IMR-90 (cell line): ENCODE data around the gene ZNF862. TPM values are rescaled to one million over a fixed set of nuclear protein-coding genes. Genes with fewer than 3 reads are reported as not detected.

Experiments
- ATAC-seq: fragments of 200-7000 bp; cut with Tn5 transposase; 2 replicates; pipeline ENCODE4 v1.9.1; 2020; ENCODE audit warnings: low read depth, mild to moderate bottlenecking, moderate library complexity
- BruUV-seq: library from RNA; stranded (reverse); fragments of 400-500 nt; replicated peaks from 2 replicates; lab custom pipeline; 2021; lab: Mats Ljungman, UMichigan
- CTCF ChIA-PET: fragments of 300-600 bp; formaldehyde crosslinking; extraction: SDS; loops from one replicate; lab custom pipeline; 2021; ENCODE audit warnings: antibody characterized with exemption; lab: Yijun Ruan, JAX
- POLR2A ChIA-PET: fragments of 300-600 bp; sonication (Branson Sonifier 250); formaldehyde crosslinking; loops from one replicate; lab custom pipeline; 2022; ENCODE audit warnings: antibody characterized with exemption; ENCODE audit not compliant: unreplicated experiment; lab: Charles Lee
- DNase-seq: peaks from one replicate; pipeline ENCODE4 v3.0.0; 2013
- H2AFZ ChIP-seq: replicated peaks from 2 replicates; pipeline ENCODE3; 2013; ENCODE audit warnings: low read length, mild to moderate bottlenecking; ENCODE audit not compliant: poor library complexity
- H2AK5ac ChIP-seq: 2 replicates; pipeline ENCODE4 v1.6.1; 2013; ENCODE audit warnings: low read depth, low read length, inconsistent platforms
- H2AK9ac ChIP-seq: replicated peaks from 2 replicates; pipeline ENCODE3; 2013; ENCODE audit warnings: mild to moderate bottlenecking, low read depth, low read length, moderate library complexity; ENCODE audit not compliant: poor library complexity
- H2BK120ac ChIP-seq: 2 replicates; pipeline ENCODE4 v1.6.1; 2013; ENCODE audit warnings: low read depth, low read length, inconsistent platforms
- H2BK15ac ChIP-seq: 3 replicates; pipeline ENCODE4 v1.6.1; 2013; ENCODE audit warnings: low read depth, low read length, inconsistent platforms
- H2BK20ac ChIP-seq: 2 replicates; pipeline ENCODE4 v1.6.1; 2013; ENCODE audit warnings: low read depth, mild to moderate bottlenecking, inconsistent platforms, low read length, moderate library complexity
- H2BK5ac ChIP-seq: 2 replicates; pipeline ENCODE4 v1.6.1; 2013; ENCODE audit warnings: mild to moderate bottlenecking, low read depth, low read length, inconsistent platforms; ENCODE audit not compliant: poor library complexity, severe bottlenecking
- H3K14ac ChIP-seq: replicated peaks from 2 replicates; pipeline ENCODE4 v1.6.1; 2013; ENCODE audit warnings: low read depth, low read length, inconsistent platforms
- H3K18ac ChIP-seq: 2 replicates; pipeline ENCODE4 v1.6.1; 2013; ENCODE audit warnings: low read depth, low read length, control low read depth
- H3K23ac ChIP-seq: 2 replicates; pipeline ENCODE4 v1.6.1; 2013; ENCODE audit warnings: low read depth, low read length, inconsistent platforms
- H3K27ac ChIP-seq: 2 replicates; pipeline ENCODE4 v1.5.1; 2013; ENCODE audit warnings: mild to moderate bottlenecking, control low read depth, low read length; ENCODE audit not compliant: insufficient read depth
- H3K27me3 ChIP-seq: 2 replicates; pipeline ENCODE4 v1.6.1; 2013; ENCODE audit warnings: low read length; ENCODE audit not compliant: control insufficient read depth, insufficient read depth
- H3K36me3 ChIP-seq: 2 replicates; pipeline ENCODE4 v1.6.1; 2013; ENCODE audit warnings: low read length, mixed read lengths; ENCODE audit not compliant: control insufficient read depth, insufficient read depth
- H3K4ac ChIP-seq: 2 replicates; pipeline ENCODE4 v1.6.1; 2013; ENCODE audit warnings: low read depth, low read length, inconsistent platforms
- H3K4me1 ChIP-seq: 2 replicates; pipeline ENCODE4 v1.6.1; 2013; ENCODE audit warnings: low read length, mixed read lengths; ENCODE audit not compliant: control insufficient read depth, insufficient read depth
- H3K4me2 ChIP-seq: 2 replicates; pipeline ENCODE4 v1.6.1; 2013; ENCODE audit warnings: low read depth, mild to moderate bottlenecking, control low read depth, low read length, moderate library complexity
- H3K4me3 ChIP-seq: 2 replicates; pipeline ENCODE4 v1.5.1; 2013; ENCODE audit warnings: low read depth, mild to moderate bottlenecking, control low read depth, low read length, moderate library complexity; ENCODE audit not compliant: insufficient read depth
- H3K56ac ChIP-seq: 2 replicates; pipeline ENCODE4 v1.6.1; 2013; ENCODE audit warnings: low read length, inconsistent platforms; ENCODE audit not compliant: insufficient read depth; ENCODE audit errors: extremely low read depth
- H3K79me1 ChIP-seq, 2 experiments: 2 replicates each; pipeline ENCODE4 v1.6.1; 2013; ENCODE audit warnings: low read length in 2 of 2, inconsistent platforms in 1 of 2, low read depth in 1 of 2
- H3K9ac ChIP-seq: 2 replicates; pipeline ENCODE4 v1.6.1; 2013; ENCODE audit warnings: low read depth, low read length, control low read depth
- H3K9me1 ChIP-seq: 2 replicates; pipeline ENCODE4 v1.6.1; 2013; ENCODE audit warnings: low read length, inconsistent platforms; ENCODE audit not compliant: insufficient read depth
- H3K9me3 ChIP-seq: 2 replicates; pipeline ENCODE4 v1.6.1; 2013; ENCODE audit warnings: low read length; ENCODE audit not compliant: control insufficient read depth, insufficient read depth
- H4K20me1 ChIP-seq: 2 replicates; pipeline ENCODE4 v1.6.1; 2013; ENCODE audit warnings: low read length, inconsistent platforms; ENCODE audit not compliant: insufficient read depth
- H4K5ac ChIP-seq: 2 replicates; pipeline ENCODE4 v1.6.1; 2013; ENCODE audit warnings: mild to moderate bottlenecking, low read depth, low read length, control low read depth
- H4K8ac ChIP-seq, 2 experiments: 2 replicates each; pipeline ENCODE4 v1.6.1; 2013; ENCODE audit warnings: low read depth in 2 of 2, low read length in 2 of 2, control low read depth in 1 of 2, inconsistent platforms in 1 of 2
- H4K91ac ChIP-seq: 2 replicates; pipeline ENCODE4 v1.6.1; 2013; ENCODE audit warnings: low read depth, low read length, inconsistent platforms; ENCODE audit not compliant: insufficient read depth
- CTCF ChIP-seq: conservative IDR thresholded peaks from 2 replicates; pipeline ENCODE4 v1.5.1; 2012; ENCODE audit warnings: mild to moderate bottlenecking, low read depth, low read length, improper control_type of control experiment
- MAFK ChIP-seq: IDR thresholded peaks from 2 replicates; pipeline ENCODE4 v1.6.1; 2012; ENCODE audit warnings: low read depth, low read length, improper control_type of control experiment
- MXI1 ChIP-seq: IDR thresholded peaks from 2 replicates; pipeline ENCODE4 v1.6.1; 2012; ENCODE audit warnings: low read depth, mild to moderate bottlenecking, low read length, moderate library complexity, borderline replicate concordance
- RAD21 ChIP-seq: IDR thresholded peaks from 2 replicates; pipeline ENCODE4 v1.6.1; 2012; ENCODE audit warnings: low read length, improper control_type of control experiment
- RCOR1 ChIP-seq: IDR thresholded peaks from 2 replicates; pipeline ENCODE4 v1.6.1; 2012; ENCODE audit warnings: mild to moderate bottlenecking, low read length, improper control_type of control experiment; ENCODE audit not compliant: insufficient replicate concordance
- SMC3 ChIP-seq: fragments of 150-350 bp; IDR thresholded peaks from 2 replicates; pipeline ENCODE4 v1.6.1; 2016; ENCODE audit warnings: low read depth, mild to moderate bottlenecking, antibody characterized with exemption, low read length, moderate library complexity
- WGBS, 2 experiments: methylation state at CpG; one replicate each; pipeline versions ENCODE4 v1.1.5 to v1.1.7; 2013; ENCODE audit warnings: missing lambda C conversion rate in 2 of 2; ENCODE audit not compliant: insufficient read length in 1 of 2; ENCODE audit errors: extremely low coverage in 2 of 2; 5-methylcytosine and 5-hydroxymethylcytosine counted together
- dilution Hi-C: fragments of 300-500 bp; cut with HindIII; formaldehyde crosslinking; loops from one replicate; pipeline ENCODE4 v1.14.3; 2018; ENCODE audit warnings: low sequenced_read_pairs; ENCODE audit not compliant: unreplicated experiment
- in situ Hi-C: fragments of 300-500 bp; cut with MboI; formaldehyde crosslinking; loops from 3 replicates; pipeline ENCODE4 v1.14.3; 2019; ENCODE audit warnings: low sequenced_read_pairs, inconsistent platforms, mixed read lengths
- intact Hi-C: fragments of 100-400 bp; cut with micrococcal nuclease; formaldehyde crosslinking; loops from 2 replicates; pipeline ENCODE4 v1.10.0; 2022
- polyA plus RNA-seq, 3 experiments: library from polyadenylated mRNA; depleted of rRNA; stranded (reverse); fragments of >200 nt; gene quantifications; 2 replicates each; pipeline ENCODE4 v1.2.3, GENCODE V29; 2012; ENCODE audit warnings: low replicate concordance in 1 of 3
- total RNA-seq: library from RNA; depleted of rRNA; stranded (reverse); fragments of >200 nt; gene quantifications from 2 replicates; pipeline ENCODE4 v1.2.3, GENCODE V29; 2012

ZNF862 gene
- total and polyA plus RNA-seq, 2 of the 4 experiments (the other 2 are of a cell fraction), result 5.9 to 10.8 TPM

GRCh38 chr7:149883452-149883861, 45.3 kb downstream of the ZNF862 start:
- H3K4me3 ChIP-seq, result no peak overlapping the region
- no peak overlapping the region for H4K8ac ChIP-seq
- ChIA-PET CTCF (interaction anchor here (0.5 to 1.0 kb wide), 2 partner anchors 28 to 162 kb away, joined by 3 to 4 read pairs; no protein-coding TSS in a partner anchor), POLR2A (no interaction called here)
- 0% methylated on average over 2 of the region's 12 CpGs; no CpG with 5 or more reads in 1 of the 2 experiments for WGBS, 2 experiments
- no peak overlapping the region for H2BK120ac ChIP-seq
- no peak overlapping the region for H3K14ac ChIP-seq
- H2AK9ac ChIP-seq, result no peak overlapping the region
- DNase-seq (peak; percentile 51), ATAC-seq (peak; percentile 94)
- H3K9me3 ChIP-seq, result no peaks in the 10 kb centered on the region
- H3K9ac ChIP-seq, result no peak overlapping the region
- H4K5ac ChIP-seq, result no peak overlapping the region
- H3K56ac ChIP-seq, result no peak overlapping the region
- no peaks in the 10 kb centered on the region for H3K79me1 ChIP-seq
- H2BK5ac ChIP-seq, result no peak overlapping the region
- peak overlapping the region; percentile 50 for H2AFZ ChIP-seq
- no peak overlapping the region for H3K4ac ChIP-seq
- H3K9me1 ChIP-seq, result no peaks in the 10 kb centered on the region
- BruUV-seq, result no TSS peak
- peaks cover 3% of the 10 kb centered on the region; the same call in 1 of the 2 replicates for H3K4me1 ChIP-seq
- no peak overlapping the region for H3K27ac ChIP-seq
- dilution Hi-C loops (no loop called here), intact Hi-C loops (loop anchor here (1.0 to 5.0 kb wide), 3 partner anchors 119 to 393 kb away; no protein-coding TSS in a partner anchor), in situ Hi-C loops (no loop called here)
- no peak overlapping the region for H3K18ac ChIP-seq
- H3K4me2 ChIP-seq, result no peak overlapping the region
- no peaks in the 10 kb centered on the region for H3K27me3 ChIP-seq
- no peaks in the 10 kb centered on the region for H3K36me3 ChIP-seq
- H4K20me1 ChIP-seq, result no peaks in the 10 kb centered on the region
- no peak overlapping the region for H2BK15ac ChIP-seq
- TF ChIP-seq RCOR1 (no peak), CTCF (peak; percentile 77), SMC3 (peak; percentile 77), MAFK (no peak), MXI1 (no peak), RAD21 (peak; percentile 85)
- no peak overlapping the region for H4K91ac ChIP-seq
- H2AK5ac ChIP-seq, result no peak overlapping the region
- H2BK20ac ChIP-seq, result no peak overlapping the region
- H3K23ac ChIP-seq, result no peak overlapping the region
